ENCODE results near the gene SEC24D.
A peak's percentile ranks its signal among the peaks of the same experiment; 100 is the strongest.

SEC24D gene

DNA sequence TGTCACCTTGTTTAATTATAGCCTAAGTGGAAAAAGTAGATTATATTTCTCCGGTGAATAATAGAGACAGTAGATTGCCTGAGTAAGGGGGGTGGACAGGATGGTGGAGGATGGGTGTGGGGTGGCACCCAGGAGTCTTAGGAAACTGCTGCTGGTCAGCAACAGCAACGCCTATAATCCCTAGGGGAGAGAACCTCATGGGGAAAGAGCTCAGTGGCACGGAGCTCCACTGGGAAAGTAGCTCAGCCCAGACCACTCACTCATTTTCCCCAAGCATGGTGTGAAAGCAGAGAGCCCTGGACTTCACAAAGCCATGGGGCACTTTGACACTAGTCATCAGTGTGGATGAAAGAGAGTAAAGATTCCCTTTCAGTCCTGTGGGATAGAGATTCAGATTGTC, 119.6 kb downstream of the SEC24D start:
- Mint-ChIP-seq H3K4me1 (no peaks in the 10 kb centered on the region), H3K27me3 (no peaks in the 10 kb centered on the region), H3K9me3 (no peaks in the 10 kb centered on the region), H3K36me3 (peaks cover 25% of the 10 kb centered on the region), H3K4me3 (no peak overlapping the region), H3K27ac (no peak overlapping the region)
- ATAC-seq: no peak

DNA sequence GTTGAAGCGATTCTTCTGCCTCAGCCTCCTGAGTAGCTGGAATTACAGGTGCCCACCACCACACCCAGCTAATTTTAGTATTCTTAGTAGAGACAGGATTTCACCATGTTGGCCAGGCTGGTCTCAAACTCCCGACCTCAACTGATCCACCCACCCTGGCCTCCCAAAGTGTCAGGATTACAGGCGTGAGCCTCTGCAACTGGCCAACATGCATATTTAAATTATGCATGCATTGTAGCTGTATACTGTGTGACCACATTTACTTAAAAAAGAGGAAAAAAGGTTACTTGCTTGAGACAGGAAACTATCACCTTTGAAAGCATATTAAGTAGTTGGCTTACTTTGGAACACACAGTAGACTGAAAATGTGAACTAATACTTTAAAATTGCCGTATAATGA, 121.2 kb downstream of the SEC24D start:
- no peak overlapping the region for H3K27ac Mint-ChIP-seq
- no peaks in the 10 kb centered on the region for H3K27me3 Mint-ChIP-seq
- H3K4me1 Mint-ChIP-seq: no peaks in the 10 kb centered on the region
- no peak for ATAC-seq
- no peak overlapping the region for H3K4me3 Mint-ChIP-seq
- peaks cover 32% of the 10 kb centered on the region for H3K36me3 Mint-ChIP-seq
- H3K9me3 Mint-ChIP-seq: no peaks in the 10 kb centered on the region

DNA sequence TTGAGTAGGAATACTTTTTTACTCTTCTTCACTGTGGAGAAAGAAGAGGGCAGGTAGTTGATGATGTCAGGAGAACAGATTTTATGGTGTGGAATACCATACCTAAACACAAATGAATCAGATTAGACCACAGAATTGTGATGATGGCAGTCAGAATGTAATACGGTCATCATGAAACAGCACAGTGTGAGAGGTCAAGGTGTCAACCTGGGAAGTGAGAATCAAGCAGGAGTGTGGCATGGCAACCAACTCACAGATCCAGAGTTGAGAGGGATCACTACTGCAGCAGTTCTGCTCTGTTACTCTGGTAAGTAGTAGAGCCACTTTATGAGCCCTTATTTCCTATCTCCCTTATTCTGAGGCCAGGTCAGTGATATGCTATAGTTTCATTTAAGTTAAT, 123.1 kb downstream of the SEC24D start:
- H3K36me3 Mint-ChIP-seq: peaks cover 36% of the 10 kb centered on the region
- no peak overlapping the region for H3K4me3 Mint-ChIP-seq
- no peaks in the 10 kb centered on the region for H3K27me3 Mint-ChIP-seq
- no peak overlapping the region for H3K27ac Mint-ChIP-seq
- H3K4me1 Mint-ChIP-seq: no peaks in the 10 kb centered on the region
- H3K9me3 Mint-ChIP-seq: no peaks in the 10 kb centered on the region
- ATAC-seq: no peak

DNA sequence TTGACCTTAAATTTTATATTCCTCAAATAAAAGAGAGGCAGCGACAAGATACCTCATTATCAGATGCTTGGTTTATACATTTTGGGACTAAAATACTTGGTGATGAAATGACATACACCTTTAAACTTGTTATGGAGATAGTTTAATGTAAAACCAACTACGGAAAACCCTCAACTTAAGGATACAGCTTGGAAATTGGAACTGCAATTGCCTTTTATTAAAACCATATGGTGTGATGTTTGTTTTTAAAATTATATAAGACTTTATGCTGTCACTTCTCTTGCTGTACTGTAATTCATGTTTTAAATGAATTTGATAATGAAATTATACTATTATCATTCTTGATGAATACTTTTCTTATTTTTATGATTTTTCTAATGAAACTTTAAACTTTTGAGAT, 124.9 kb downstream of the SEC24D start:
- Mint-ChIP-seq H3K4me3 (no peak overlapping the region), H3K36me3 (peaks cover 48% of the 10 kb centered on the region), H3K4me1 (no peaks in the 10 kb centered on the region), H3K27ac (no peak overlapping the region), H3K9me3 (no peaks in the 10 kb centered on the region), H3K27me3 (no peaks in the 10 kb centered on the region)
- no peak for ATAC-seq

DNA sequence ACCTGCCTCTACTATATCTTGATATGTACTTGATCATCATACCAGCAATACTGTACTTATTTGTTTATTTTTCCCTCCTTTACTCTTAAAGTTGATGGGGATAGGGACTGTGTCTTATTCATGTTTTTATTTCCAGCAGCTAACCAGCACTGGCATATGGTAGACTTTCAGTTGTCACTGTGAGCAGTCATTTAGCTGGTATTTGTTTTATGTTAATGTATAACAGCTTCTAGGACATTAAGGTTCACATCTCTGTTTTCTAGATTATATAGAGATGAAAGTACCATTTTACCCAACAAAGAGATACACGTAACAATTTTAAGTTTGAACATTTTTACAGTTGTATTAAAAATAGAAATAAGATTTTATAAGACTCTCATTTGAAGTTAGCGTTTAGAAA, 132.8 kb downstream of the SEC24D start:
- H3K4me1 Mint-ChIP-seq: no peaks in the 10 kb centered on the region
- peaks cover 49% of the 10 kb centered on the region for H3K36me3 Mint-ChIP-seq
- no peaks in the 10 kb centered on the region for H3K27me3 Mint-ChIP-seq
- no peak overlapping the region for H3K27ac Mint-ChIP-seq
- no peak for ATAC-seq
- no peak overlapping the region for H3K4me3 Mint-ChIP-seq
- no peaks in the 10 kb centered on the region for H3K9me3 Mint-ChIP-seq

DNA sequence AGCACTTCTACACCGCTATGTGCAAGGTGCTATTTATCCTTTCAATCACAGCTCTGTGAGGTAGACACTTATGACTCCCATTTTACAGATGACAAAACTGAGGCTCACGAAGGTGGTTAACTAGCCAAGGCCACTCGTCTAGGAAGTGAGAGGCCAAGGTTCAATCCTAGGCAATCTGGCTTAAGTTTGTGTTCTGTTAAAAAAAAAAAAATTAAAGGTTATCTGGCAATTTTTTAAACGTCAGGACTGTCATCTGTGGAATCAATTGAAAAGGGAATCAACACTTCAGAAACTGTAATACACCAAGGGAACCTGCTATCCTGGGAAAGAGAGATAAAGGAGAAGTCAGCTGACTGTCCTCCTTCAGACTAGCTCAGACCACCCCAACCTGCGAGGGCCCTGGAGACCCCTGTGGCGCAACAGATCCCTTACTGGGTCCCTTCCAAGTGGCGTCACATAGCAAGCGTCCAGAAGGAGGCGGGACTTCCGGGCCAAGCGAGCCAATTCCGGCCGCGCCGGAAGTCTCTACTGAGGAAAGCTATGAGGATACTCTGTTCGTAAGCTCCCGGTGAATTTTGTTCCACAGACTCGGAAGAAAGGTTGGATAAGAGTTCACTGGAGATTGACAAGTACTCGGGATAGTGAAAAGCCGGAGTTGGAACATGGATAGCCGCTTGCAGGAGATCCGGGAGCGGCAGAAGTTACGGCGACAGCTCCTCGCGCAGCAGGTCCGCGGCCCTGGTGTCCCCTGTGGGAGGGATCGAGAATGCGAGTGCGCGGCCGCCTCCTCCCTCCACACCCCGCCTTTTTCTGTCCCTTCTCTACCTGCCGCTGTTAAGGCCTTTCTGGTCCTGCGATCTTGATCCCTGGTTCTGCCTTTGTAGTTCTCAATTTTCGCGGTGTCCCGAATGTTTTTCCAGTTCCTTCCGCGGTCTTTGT, 150.8 kb downstream of the SEC24D start, which contains the start of gene METTL14:
Gene METTL14 (plus strand): TSS at position 520 of the 939 bp plus-strand sequence. CDS start 143 bp downstream, at position 663.
- peaks cover 24% of the 10 kb centered on the region for H3K4me1 Mint-ChIP-seq
- H3K36me3 Mint-ChIP-seq: peaks cover 10% of the 10 kb centered on the region
- peak; percentile 99 for ATAC-seq
- H3K27ac Mint-ChIP-seq: peak within 1 kb of the TSS; percentile 98
- peak within 1 kb of the TSS; percentile 97 for H3K4me3 Mint-ChIP-seq
- H3K27me3 Mint-ChIP-seq: no peaks in the 10 kb centered on the region
- H3K9me3 Mint-ChIP-seq: no peaks in the 10 kb centered on the region

DNA sequence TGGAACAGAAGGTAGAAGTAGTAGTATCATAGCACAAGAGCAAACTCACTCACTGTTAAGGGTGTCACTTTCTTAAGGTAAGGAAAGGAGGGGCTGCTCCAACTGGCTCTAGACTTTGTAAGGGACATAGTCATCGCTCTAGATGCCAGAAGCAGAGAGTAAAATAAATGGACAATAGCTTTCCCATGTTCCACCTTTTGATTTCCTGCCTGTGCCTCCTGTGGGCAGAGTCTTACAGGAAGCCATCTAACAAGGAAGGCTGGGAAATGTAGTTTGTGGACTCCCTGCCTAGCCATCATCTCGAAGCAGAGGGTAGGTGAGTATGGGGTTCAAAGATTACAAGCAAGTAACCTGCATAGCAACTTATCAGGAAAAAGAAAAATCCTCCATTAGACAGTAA, 152.4 kb downstream of the SEC24D start:
- Mint-ChIP-seq H3K36me3 (no peaks in the 10 kb centered on the region), H3K27ac (no peak overlapping the region), H3K27me3 (no peaks in the 10 kb centered on the region), H3K4me1 (peaks cover 24% of the 10 kb centered on the region), H3K9me3 (no peaks in the 10 kb centered on the region), H3K4me3 (no peak overlapping the region)
- no peak for ATAC-seq

DNA sequence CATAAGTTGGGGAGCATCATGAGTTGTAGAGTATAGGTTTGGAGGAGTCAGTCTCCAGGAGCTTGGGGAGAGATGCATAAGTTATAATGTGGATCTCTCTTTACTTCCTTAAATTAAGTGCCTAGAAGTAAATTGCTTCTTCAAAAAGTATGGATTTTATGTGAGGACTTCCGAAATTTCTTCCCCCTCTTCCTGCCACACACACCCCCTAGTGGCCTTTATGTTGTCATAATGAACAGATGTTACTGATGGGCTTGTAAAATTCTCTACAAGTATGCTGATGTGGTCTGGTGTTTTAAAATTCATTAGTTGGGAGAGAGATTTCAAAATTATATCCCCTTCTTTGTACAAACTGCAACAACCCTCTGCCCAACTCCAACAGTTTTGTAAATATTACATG, 153.0 kb downstream of the SEC24D start:
- H3K27ac Mint-ChIP-seq: no peak overlapping the region
- ATAC-seq: no peak
- no peak overlapping the region for H3K4me3 Mint-ChIP-seq
- no peaks in the 10 kb centered on the region for H3K27me3 Mint-ChIP-seq
- no peaks in the 10 kb centered on the region for H3K9me3 Mint-ChIP-seq
- no peaks in the 10 kb centered on the region for H3K36me3 Mint-ChIP-seq
- H3K4me1 Mint-ChIP-seq: peaks cover 24% of the 10 kb centered on the region

DNA sequence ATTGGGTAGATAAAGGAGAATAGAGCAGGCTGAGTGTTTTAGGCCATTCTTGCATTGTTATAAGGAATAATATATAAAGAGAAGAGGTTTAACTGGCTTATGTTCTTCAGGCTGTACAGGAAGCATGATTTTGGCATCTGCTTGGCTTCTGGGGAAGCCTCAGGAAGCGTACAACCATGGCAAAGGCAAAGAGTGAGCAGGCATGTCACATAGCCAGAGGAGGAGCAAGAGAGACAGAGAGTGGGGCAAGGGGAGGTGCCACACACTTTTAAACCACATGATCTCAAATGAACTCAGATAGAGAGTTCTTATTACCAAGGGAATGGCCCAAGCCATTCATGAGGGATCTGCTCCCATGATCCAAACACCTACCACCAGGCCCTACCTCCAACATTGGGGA, 155.1 kb downstream of the SEC24D start:
- Mint-ChIP-seq H3K27ac (no peak overlapping the region), H3K36me3 (no peaks in the 10 kb centered on the region), H3K4me1 (peaks cover 8% of the 10 kb centered on the region), H3K4me3 (no peak overlapping the region), H3K27me3 (no peaks in the 10 kb centered on the region), H3K9me3 (no peaks in the 10 kb centered on the region)
- no peak for ATAC-seq

DNA sequence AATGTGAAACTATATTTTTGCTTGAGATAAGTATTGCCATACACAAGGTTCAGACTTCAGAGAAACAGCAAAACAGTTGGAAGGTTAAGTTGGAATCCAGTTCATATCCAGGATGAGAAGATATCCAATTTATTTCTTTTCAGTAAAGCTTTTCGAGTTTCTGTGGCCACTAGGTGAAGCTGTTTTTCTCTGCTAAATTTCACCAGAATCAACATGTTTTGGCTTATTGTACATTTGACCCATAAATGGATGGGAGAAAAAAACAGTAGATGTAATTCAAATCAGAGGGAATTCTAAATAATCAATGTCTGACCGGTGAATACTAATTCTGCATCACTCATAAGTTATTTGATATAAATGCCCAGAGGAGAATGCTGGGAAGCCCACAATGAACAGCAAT, 159.8 kb downstream of the SEC24D start:
- Mint-ChIP-seq H3K27ac (no peak overlapping the region), H3K9me3 (no peaks in the 10 kb centered on the region), H3K4me3 (no peak overlapping the region), H3K27me3 (no peaks in the 10 kb centered on the region), H3K36me3 (no peaks in the 10 kb centered on the region), H3K4me1 (no peaks in the 10 kb centered on the region)
- no peak for ATAC-seq
